Measurements from ENCODE around the gene SURF6. TPM values are rescaled to one million over a fixed set of nuclear protein-coding genes. Genes with fewer than 3 reads are reported as not detected.
"Not testable (repeated sequence)": the region's sequence is repeated elsewhere in the genome, so short reads cannot be mapped to it uniquely, and the experiment has no call there.

Gene SURF6
- total and polyA plus RNA-seq, 8 donors: 5.8 to 19.8 (median 9.8) TPM

GRCh38 chr9:133331641-133332380, 4.2 kb downstream of the SURF6 start:
- no peak overlapping the region for H3K4me3 ChIP-seq
- ATAC-seq (no peak), FAIRE-seq (no peak), DNase-seq (peak in 1 of 6 donors; percentile 53)
- no peak overlapping the region for H3K27ac ChIP-seq
- H3K27me3 ChIP-seq: no peaks in the 10 kb centered on the region
- WGBS, 2 donors: 96 to 97% methylated on average over 57 of the region's 57 CpGs
- TF ChIP-seq CTCF (IDR thresholded peaks at IDR 0.05): no peak
- H3K36me3 ChIP-seq: peaks cover 0 to 33% (median 12%) of the 10 kb centered on the region in 3 donors
- H3K9me3 ChIP-seq: no peaks in the 10 kb centered on the region
- peaks cover 7 to 8% (median 8%) of the 10 kb centered on the region in 3 donors for H3K4me1 ChIP-seq
- intact Hi-C loops (cut with DNase I): loop anchor here in 2 of 3 donors (5.0 to 10.0 kb wide), 2 partner anchors 145 to 147 kb away; no protein-coding TSS in a partner anchor

- H3K36me3 ChIP-seq: peaks cover 0 to 33% (median 12%) of the 10 kb centered on the region in 3 donors
- no peak overlapping the region for H3K27ac ChIP-seq
- WGBS, 2 donors: 86 to 89% methylated on average over 19 of the region's 19 CpGs
- DNase-seq (peak in 1 of 6 donors; percentile 39), ATAC-seq (no peak), FAIRE-seq (no peak)
- H3K27me3 ChIP-seq: no peaks in the 10 kb centered on the region
- H3K4me3 ChIP-seq: no peak overlapping the region
- TF ChIP-seq CTCF (IDR thresholded peaks at IDR 0.05): no peak
- H3K4me1 ChIP-seq: peaks cover 7 to 8% (median 8%) of the 10 kb centered on the region in 3 donors
- no peaks in the 10 kb centered on the region for H3K9me3 ChIP-seq
- intact Hi-C loops (cut with DNase I): loop anchor here in 2 of 3 donors (5.0 to 10.0 kb wide), 2 partner anchors 144 to 146 kb away; no protein-coding TSS in a partner anchor
Measured at GRCh38 chr9:133331221-133331620, 4.8 kb downstream of the SURF6 start.

GRCh38 chr9:133329306-133330156, 6.5 kb downstream of the SURF6 start:
- Histone ChIP-seq H3K27ac (peak overlapping the region in 1 of 4 donors; percentile 28), H3K36me3 (peaks cover 0 to 33% (median 12%) of the 10 kb centered on the region in 3 donors)
- DNase-seq (peak in 2 of 6 donors; percentile 53 to 54), ATAC-seq (peak in 3 of 4 donors; percentile 26 to 61 (median 33))
- H3K9me3 ChIP-seq, H3K4me1 ChIP-seq, FAIRE-seq, H3K27me3 ChIP-seq, H3K4me3 ChIP-seq: not testable (repeated sequence)
- peak; percentile 20 to 61 (median 32) for TF ChIP-seq CTCF (IDR thresholded peaks at IDR 0.05)
- intact Hi-C loops (cut with DNase I): loop anchor here in 2 of 3 donors (5.0 to 10.0 kb wide), 2 partner anchors 142 to 145 kb away; no protein-coding TSS in a partner anchor
- 53 to 58% methylated on average over 21 of the region's 21 CpGs for WGBS, 2 donors

GRCh38 chr9:133327834-133328484, 8.0 kb downstream of the SURF6 start:
- FAIRE-seq (no peak), ATAC-seq (no peak)
- intact Hi-C loops (cut with DNase I): no loop called here

GRCh38 chr9:133327021-133327420, 9.0 kb downstream of the SURF6 start:
- 87 to 89% methylated on average over 6 of the region's 6 CpGs for WGBS, 2 donors
- FAIRE-seq; intact Hi-C loops (cut with DNase I); DNase-seq; H3K27me3 ChIP-seq; H3K4me3 ChIP-seq; H3K4me1 ChIP-seq; H3K27ac ChIP-seq; ATAC-seq; H3K9me3 ChIP-seq: not testable (repeated sequence)
- H3K36me3 ChIP-seq: peaks cover 0 to 13% (median 9%) of the 10 kb centered on the region in 3 donors

More at GRCh38 chr9:133327834-133328484, 8.0 kb downstream of the SURF6 start:
- no peaks in the 10 kb centered on the region for H3K4me1 ChIP-seq
- H3K9me3 ChIP-seq: no peaks in the 10 kb centered on the region
- peaks cover 0 to 22% (median 12%) of the 10 kb centered on the region in 3 donors for H3K36me3 ChIP-seq
- no peak overlapping the region for H3K27ac ChIP-seq
- 88 to 90% methylated on average over 10 of the region's 10 CpGs for WGBS, 2 donors
- no peak for TF ChIP-seq CTCF (IDR thresholded peaks at IDR 0.05)
- peak in 2 of 6 donors; percentile 12 to 21 for DNase-seq
- no peak overlapping the region for H3K4me3 ChIP-seq
- H3K27me3 ChIP-seq: no peaks in the 10 kb centered on the region

All from pancreas (tissue), 10 donors.